Transverse colon (tissue), 4 donors: ENCODE data around the gene NKPD1.

ENCODE experiments used
- EP300 ChIP-seq: sonication (generic); formaldehyde crosslinking; IDR thresholded peaks from one replicate; pipeline ENCODE4 v1.6.1; 2017; ENCODE audit warnings: antibody characterized with exemption, low read depth
- POLR2A ChIP-seq: fragments of 450-650 bp; IDR thresholded peaks from one replicate; pipeline ENCODE4 v1.6.1; 2016; ENCODE audit warnings: antibody characterized with exemption, mild to moderate bottlenecking, moderate library complexity
- POLR2AphosphoS5 ChIP-seq, 3 donors: sonication (generic); formaldehyde crosslinking; IDR thresholded peaks; one replicate each; pipeline ENCODE4 v1.6.1; 2016; ENCODE audit warnings: antibody characterized with exemption in 3 of 3
- TF ChIP-seq, protein P1 (sequence below), 5 experiments: fragments of 200-600 bp in 3 of 5; fragments of 450-650 bp in 2 of 5; sonication (generic) in 3 of 5; IDR thresholded peaks; 1 replicate in 2 of 5; 2 replicates in 3 of 5; pipeline ENCODE4 v1.5.1; 2016 to 2017; ENCODE audit warnings: antibody characterized with exemption in 5 of 5, inconsistent platforms in 3 of 5, mild to moderate bottlenecking in 2 of 5, moderate library complexity in 1 of 5

- TF ChIP-seq, protein P1, sequence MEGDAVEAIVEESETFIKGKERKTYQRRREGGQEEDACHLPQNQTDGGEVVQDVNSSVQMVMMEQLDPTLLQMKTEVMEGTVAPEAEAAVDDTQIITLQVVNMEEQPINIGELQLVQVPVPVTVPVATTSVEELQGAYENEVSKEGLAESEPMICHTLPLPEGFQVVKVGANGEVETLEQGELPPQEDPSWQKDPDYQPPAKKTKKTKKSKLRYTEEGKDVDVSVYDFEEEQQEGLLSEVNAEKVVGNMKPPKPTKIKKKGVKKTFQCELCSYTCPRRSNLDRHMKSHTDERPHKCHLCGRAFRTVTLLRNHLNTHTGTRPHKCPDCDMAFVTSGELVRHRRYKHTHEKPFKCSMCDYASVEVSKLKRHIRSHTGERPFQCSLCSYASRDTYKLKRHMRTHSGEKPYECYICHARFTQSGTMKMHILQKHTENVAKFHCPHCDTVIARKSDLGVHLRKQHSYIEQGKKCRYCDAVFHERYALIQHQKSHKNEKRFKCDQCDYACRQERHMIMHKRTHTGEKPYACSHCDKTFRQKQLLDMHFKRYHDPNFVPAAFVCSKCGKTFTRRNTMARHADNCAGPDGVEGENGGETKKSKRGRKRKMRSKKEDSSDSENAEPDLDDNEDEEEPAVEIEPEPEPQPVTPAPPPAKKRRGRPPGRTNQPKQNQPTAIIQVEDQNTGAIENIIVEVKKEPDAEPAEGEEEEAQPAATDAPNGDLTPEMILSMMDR (IDR thresholded peaks at IDR 0.05): no peak
- TF ChIP-seq POLR2A: no peak
- TF ChIP-seq EP300: no peak
- no peak for TF ChIP-seq POLR2AphosphoS5 (IDR thresholded peaks at IDR 0.05)
These were observed 45.0 kb upstream of the NKPD1 start for GRCh38 chr19:45205810-45206209.
